ENCODE data around the gene HOXB9.

Gene HOXB9

GRCh38 chr17:48587276-48588073 is 38.7 kb downstream of the HOXB9 start:
- no peak for DNase-seq (ENCODE audit: low read depth in 1 of 2, low spot score in 1 of 2)

GRCh38 chr17:48586355-48587258 is 39.6 kb downstream of the HOXB9 start:
- no peak for DNase-seq (ENCODE audit: low read depth in 1 of 2, low spot score in 1 of 2)

GRCh38 chr17:48584223-48584741 is 41.9 kb downstream of the HOXB9 start:
- DNase-seq (ENCODE audit: low read depth in 1 of 2, low spot score in 1 of 2): no peak

DNA sequence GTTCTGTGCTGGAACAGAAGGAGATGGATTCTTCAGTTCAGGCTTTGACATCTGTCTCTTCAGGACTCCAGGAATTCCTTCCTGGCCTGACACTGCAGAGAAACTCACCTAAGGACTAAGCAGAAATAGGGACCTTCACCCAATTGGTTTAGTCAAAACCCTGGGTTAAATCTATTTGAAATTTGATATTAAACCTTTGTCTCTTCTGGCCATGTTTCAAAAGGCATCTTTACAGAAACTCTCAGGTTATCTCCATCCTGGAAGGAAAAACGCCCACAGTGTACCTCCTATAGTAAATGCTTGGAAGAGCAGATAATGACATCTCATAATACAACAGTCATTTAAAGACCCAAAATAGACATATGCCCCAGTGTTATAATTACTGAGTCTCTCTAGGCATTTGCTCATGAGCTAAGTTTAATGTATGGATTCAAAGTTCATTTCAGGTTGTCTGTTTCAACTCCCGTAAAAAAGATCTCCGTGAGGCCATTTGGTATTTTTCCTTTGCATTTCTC is 42.4 kb downstream of the HOXB9 start:
- no peak for DNase-seq (ENCODE audit: low read depth in 1 of 2, low spot score in 1 of 2)

DNA sequence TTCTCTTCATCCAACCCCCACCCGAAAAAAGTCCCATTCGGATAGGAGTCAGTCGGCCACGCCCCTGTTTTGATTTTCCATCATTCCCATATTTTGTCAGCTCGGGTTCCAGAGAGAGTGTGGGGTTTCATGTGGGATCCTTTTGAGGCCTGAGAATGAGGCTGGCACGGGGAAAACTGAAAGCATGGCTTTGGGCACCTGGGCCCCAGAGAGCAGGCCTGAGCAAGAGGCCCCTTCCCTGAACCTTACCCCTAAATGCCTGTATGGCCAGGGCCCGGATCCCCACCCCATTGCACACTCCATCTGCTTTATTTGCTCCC is 43.4 kb downstream of the HOXB9 start:
- DNase-seq (ENCODE audit: low read depth in 1 of 2, low spot score in 1 of 2): no peak

DNA sequence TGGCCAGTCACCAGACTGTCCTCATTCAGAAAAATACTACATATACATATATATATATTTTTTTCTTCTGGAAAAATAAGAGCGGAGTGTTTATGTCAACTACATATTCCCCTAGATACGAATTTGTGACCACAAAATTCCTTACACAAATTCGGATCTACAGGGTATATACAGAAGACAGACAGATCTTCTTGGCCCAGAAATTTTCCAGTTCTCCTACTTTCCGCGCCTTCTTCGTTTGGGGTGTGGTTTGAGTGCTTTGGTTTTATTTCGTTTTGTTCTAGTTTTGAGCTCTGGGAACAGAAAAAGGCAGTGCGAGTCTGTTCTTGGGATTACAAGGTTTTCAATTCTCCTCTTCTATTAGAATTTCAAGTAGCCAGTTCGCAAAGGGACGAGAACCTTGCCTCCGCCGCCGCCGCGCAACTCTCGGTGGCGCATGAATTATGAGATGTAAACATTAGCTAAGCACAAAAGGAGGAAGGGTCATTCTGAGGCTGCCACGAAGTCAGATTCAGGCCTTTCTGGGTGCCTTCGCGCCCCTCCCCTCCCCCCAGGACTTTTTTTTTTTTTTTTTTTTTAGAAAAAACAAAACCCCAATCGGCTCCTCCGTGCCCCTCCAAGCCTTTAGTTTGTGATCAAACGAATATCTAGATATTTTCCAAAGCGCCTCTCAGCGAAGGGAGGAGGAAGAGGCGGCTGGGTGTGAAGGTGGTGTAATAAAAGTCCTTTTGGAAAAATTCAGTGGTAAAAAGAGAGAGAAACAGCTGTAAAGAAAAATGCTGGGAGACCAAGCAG is 46.2 kb downstream of the HOXB9 start:
- no peak for DNase-seq (ENCODE audit: low read depth in 1 of 2, low spot score in 1 of 2)

DNA sequence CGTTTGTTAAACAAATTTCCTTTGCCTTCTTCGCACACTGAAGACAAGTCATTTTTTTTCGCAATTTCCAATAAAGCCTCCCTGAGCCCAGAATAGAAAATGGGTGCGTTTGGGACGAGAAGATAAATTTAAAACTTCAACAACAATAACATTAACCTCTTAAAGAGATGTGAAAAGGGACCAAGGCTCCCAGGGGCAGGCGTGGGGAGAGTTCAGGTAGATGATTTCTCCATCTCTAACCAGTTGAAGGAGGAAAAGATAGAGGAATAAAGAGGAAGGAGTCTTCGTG is 46.7 kb downstream of the HOXB9 start:
- no peak for DNase-seq (ENCODE audit: low read depth in 1 of 2, low spot score in 1 of 2)

GRCh38 chr17:48578616-48579470 is 47.3 kb downstream of the HOXB9 start:
- no peak for DNase-seq (ENCODE audit: low read depth in 1 of 2, low spot score in 1 of 2)

DNA sequence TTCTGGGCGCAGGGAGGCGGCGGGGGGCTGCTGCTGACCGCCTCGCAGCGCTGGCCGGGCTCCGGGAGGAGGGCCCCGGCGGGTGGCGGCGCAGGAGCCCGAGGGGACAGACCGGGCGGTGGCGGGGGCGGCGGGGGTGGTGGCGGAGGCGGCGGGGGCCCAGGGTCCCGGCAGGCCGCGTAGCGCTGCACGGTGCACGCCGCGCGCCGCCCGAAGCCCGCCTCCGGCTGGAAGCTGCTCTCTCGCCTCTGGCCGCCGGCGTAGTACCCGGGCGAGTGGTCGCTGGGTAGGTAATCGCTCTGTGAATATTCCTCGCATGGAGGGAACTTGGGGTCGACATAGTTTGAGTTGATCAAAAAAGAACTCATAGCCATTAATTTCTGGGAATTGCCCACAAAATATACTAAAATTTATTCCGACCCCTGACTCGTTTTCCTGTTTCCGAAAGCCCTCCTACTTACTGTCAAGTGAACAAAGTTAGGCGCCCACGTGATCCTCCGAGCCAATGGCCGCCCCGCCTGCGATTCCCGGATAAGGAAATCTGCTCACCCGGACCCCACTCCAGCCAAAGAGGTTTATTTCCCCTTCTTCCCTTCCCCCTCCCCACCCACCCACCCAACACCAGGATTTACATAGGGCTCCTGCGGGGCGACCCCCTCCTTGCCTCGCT is 48.1 kb downstream of the HOXB9 start, which contains the start of gene HOXB4:
Gene HOXB4 (minus strand): TSS at position 405 of the 670 bp plus-strand sequence. CDS start 31 bp downstream, at position 374.
- peak in 1 of 2 donors; percentile 52 for DNase-seq (ENCODE audit: low read depth in 1 of 2, low spot score in 1 of 2)

GRCh38 chr17:48577330-48577945 is 48.7 kb downstream of the HOXB9 start:
- DNase-seq (ENCODE audit: low read depth in 1 of 2, low spot score in 1 of 2): no peak

GRCh38 chr17:48576479-48577309 is 49.5 kb downstream of the HOXB9 start:
- no peak for DNase-seq (ENCODE audit: low read depth in 1 of 2, low spot score in 1 of 2)

GRCh38 chr17:48575673-48576478 is 50.3 kb downstream of the HOXB9 start:
- DNase-seq (ENCODE audit: low read depth in 1 of 2, low spot score in 1 of 2): no peak

DNA sequence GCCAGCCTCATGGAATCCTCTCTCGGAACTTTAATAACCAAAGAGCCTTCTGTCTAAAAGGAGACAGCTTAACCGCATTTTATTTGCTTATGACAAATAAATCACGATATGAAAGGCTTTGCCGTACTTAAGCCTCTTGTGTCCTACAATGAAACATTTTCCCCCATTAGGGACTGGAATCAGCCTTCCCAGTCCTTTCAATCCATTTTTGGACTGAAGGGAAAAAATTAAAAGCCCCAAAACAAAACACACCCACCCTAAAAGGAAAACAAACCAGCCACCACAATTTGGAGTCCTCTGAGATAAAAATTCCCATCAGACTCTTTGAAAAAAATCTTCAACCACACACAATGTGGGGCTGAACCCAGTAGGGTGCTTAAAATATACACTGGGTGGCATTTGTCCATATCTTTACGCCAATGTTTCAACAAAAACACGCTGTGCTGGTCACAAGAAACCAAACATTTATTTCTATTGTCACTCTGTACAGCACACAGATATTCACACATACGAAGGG is 51.0 kb downstream of the HOXB9 start:
- DNase-seq (ENCODE audit: low read depth in 1 of 2, low spot score in 1 of 2): no peak

DNA sequence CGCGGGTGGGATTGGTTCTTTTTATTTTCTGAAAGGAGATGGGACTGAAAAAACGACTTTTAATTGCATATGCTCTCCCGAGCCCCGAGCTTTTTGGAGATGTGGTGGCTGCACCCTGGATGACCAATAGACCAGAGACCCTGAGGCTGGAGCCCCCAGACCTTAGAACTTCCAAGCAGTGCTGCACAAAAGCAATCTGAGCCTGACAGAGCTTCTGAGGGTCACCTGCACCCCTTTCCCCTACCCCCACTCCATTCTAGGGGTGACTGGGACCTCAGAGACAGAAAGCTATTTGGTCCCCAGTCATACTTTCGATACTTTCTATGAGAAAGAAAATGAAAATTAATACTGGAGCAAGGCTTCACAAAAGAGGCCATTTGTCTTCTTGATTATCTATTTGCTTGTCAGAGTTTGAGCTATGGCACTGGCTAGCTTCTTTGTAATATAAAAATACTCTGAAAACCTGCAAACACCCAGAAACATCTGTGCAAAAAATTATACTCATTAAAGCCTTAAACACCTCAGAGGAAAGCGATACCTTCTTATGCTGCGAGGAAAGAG is 51.6 kb downstream of the HOXB9 start:
- DNase-seq (ENCODE audit: low read depth in 1 of 2, low spot score in 1 of 2): no peak

- no peak for DNase-seq (ENCODE audit: low read depth in 1 of 2, low spot score in 1 of 2)
These were observed 54.2 kb downstream of the HOXB9 start for GRCh38 chr17:48571826-48572417.
